WERI-Rb-1 (cell line): ENCODE results near the gene ZNF14.
A peak's percentile ranks its signal among the peaks of the same experiment; 100 is the strongest.
"Not testable (repeated sequence)": the region's sequence is repeated elsewhere in the genome, so short reads cannot be mapped to it uniquely, and the experiment has no call there.

Source experiments
- DNase-seq: peaks from one replicate; pipeline ENCODE4 v3.0.0-alpha.2; 2020
- H3K27ac ChIP-seq: fragments of 250-450 bp; sonication (Bioruptor Pico); 2 replicates; pipeline ENCODE4 v1.5.1; 2020; ENCODE audit warnings: mild to moderate bottlenecking, moderate library complexity
- H3K27me3 ChIP-seq: fragments of 250-450 bp; sonication (Bioruptor Pico); 2 replicates; pipeline ENCODE4 v1.5.1; 2021; ENCODE audit warnings: mild to moderate bottlenecking, low read depth, moderate library complexity; ENCODE audit not compliant: insufficient read depth, severe bottlenecking
- H3K36me3 ChIP-seq: fragments of 250-450 bp; sonication (Bioruptor Pico); 2 replicates; pipeline ENCODE4 v1.5.1; 2020; ENCODE audit warnings: mild to moderate bottlenecking, moderate library complexity
- H3K4me3 ChIP-seq: 2 replicates; pipeline ENCODE4 v1.5.1; 2011; ENCODE audit warnings: low read depth, mild to moderate bottlenecking, control low read depth, low read length
- H3K9me3 ChIP-seq: fragments of 250-450 bp; sonication (Bioruptor Pico); 2 replicates; pipeline ENCODE4 v1.5.1; 2021; ENCODE audit warnings: mild to moderate bottlenecking, moderate library complexity; ENCODE audit not compliant: severe bottlenecking
- CTCF ChIP-seq: IDR thresholded peaks from 2 replicates; pipeline ENCODE4 v1.5.1; 2011; ENCODE audit warnings: low read depth, mild to moderate bottlenecking, control low read depth, inconsistent platforms, low read length

ZNF14 gene

GRCh38 chr19:19704836-19705235, 28.1 kb downstream of the ZNF14 start:
- Histone ChIP-seq H3K4me3 (no peak overlapping the region), H3K27me3 (no peaks in the 10 kb centered on the region), H3K27ac (no peak overlapping the region), H3K36me3 (peaks cover 15% of the 10 kb centered on the region), H3K9me3 (peaks cover 9% of the 10 kb centered on the region)
- TF ChIP-seq CTCF: no peak
- no peak for DNase-seq

DNA sequence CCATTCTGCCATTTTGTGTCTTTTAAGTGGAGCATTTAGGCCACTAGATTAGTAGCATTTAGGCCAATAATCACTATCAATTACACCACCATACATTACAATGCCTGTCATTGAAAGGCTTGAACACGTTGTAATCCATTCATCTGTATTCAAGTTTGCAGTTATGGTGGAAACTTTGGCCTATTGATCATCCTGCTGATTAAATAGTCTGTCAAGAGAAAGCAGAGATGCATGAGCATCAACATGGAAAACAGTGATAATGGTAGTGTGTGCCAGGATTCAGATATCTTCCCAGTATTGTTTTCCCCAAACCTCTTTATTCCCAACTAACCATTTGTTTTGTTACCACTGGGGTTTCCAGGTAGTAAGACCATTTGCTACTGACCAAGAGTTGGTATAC, 32.4 kb downstream of the ZNF14 start:
- H3K27me3 ChIP-seq, H3K36me3 ChIP-seq, H3K27ac ChIP-seq, DNase-seq, H3K4me3 ChIP-seq, H3K9me3 ChIP-seq: not testable (repeated sequence)

- Histone ChIP-seq H3K27me3 (no peaks in the 10 kb centered on the region), H3K36me3 (no peaks in the 10 kb centered on the region), H3K27ac (no peak overlapping the region), H3K9me3 (peaks cover 3% of the 10 kb centered on the region), H3K4me3 (no peak overlapping the region)
- DNase-seq: no peak
- no peak for TF ChIP-seq CTCF
These were observed 35.3 kb downstream of the ZNF14 start for GRCh38 chr19:19697589-19697988.

DNA sequence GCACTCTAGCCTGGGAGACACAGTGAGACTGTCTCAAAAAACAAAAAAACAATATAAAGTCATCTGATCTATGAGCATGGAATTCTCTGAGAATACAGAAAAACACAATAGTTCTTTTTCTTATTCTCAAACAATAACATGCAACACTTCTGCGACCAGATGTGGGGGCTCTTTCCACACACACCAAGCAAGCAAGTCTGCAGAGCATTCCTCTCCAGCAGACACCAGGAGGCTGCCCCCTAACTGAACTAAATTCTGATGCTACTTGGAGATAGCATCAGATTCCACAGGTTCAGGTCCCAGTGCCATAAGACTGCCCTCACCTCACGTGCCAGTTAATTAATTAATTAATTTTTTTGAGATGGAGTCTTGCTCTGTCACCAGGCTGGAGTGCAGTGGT, 36.5 kb downstream of the ZNF14 start:
- Histone ChIP-seq H3K9me3 (peaks cover 3% of the 10 kb centered on the region), H3K27ac (no peak overlapping the region), H3K36me3 (no peaks in the 10 kb centered on the region), H3K4me3 (no peak overlapping the region), H3K27me3 (no peaks in the 10 kb centered on the region)
- no peak for DNase-seq
- 0 out of 2 replicates have a peak, but pooled peaks have one; percentile 2 for TF ChIP-seq CTCF

DNA sequence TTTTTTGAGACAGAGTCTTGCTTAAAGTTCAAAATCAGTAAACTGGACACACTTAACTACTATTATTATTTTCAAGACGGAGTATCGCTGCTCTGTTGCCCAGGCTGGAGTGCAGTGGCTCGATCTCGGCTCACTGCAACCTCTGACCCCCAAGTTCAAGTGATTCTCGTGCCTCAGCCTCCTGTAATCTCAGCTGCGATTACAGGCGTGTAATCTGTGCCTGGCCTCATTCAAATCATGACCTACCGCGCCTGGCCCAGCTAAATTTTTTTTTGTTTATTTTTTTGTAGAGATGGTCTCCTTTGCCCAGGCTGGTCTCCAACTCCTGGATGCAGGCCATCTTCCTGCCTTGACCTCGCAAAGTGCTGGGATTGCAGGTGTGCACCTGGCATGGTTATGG, 41.2 kb downstream of the ZNF14 start:
- TF ChIP-seq CTCF: no peak
- DNase-seq: no peak
- H3K27ac ChIP-seq: no peak overlapping the region
- H3K36me3 ChIP-seq: no peaks in the 10 kb centered on the region
- no peak overlapping the region for H3K4me3 ChIP-seq
- H3K27me3 ChIP-seq: no peaks in the 10 kb centered on the region
- H3K9me3 ChIP-seq: no peaks in the 10 kb centered on the region

- DNase-seq, H3K4me3 ChIP-seq, H3K36me3 ChIP-seq, H3K27ac ChIP-seq, H3K27me3 ChIP-seq, H3K9me3 ChIP-seq: not testable (repeated sequence)
These were observed 43.9 kb downstream of the ZNF14 start for GRCh38 chr19:19689023-19689422.

DNA sequence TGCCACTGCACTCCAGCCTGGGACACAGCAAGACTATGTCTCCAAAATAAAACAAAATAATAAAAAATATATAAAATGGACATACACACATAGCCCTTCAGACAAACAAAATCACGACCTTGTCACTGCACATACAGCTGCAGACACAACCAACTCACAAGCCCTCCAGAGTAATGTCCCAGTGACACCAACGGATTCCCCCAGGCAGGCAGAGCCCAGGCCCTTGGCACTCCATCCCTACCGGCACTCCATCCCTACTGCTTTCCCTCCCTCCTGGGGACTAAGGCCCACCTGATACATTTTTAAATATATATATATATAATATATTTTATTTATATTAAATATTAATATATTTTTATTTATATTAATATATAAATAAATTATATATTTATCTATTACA, 45.8 kb downstream of the ZNF14 start:
- H3K9me3 ChIP-seq: no peaks in the 10 kb centered on the region
- no peak overlapping the region for H3K4me3 ChIP-seq
- no peak for DNase-seq
- H3K27me3 ChIP-seq: no peaks in the 10 kb centered on the region
- H3K36me3 ChIP-seq: peaks cover 5% of the 10 kb centered on the region; the same call in 1 of the 2 replicates
- no peak for TF ChIP-seq CTCF
- no peak overlapping the region for H3K27ac ChIP-seq
